HEK293T (cell line): ENCODE data around the gene ABLIM2.

Experiments
- CTCF ChIA-PET: fragments of 350-600 bp; formaldehyde crosslinking; extraction: SDS; loops from one replicate; lab custom pipeline; 2021; ENCODE audit warnings: antibody characterized with exemption, inconsistent platforms; lab: Yijun Ruan, JAX
- POLR2A ChIA-PET: fragments of 350-600 bp; formaldehyde crosslinking; extraction: SDS; loops from one replicate; lab custom pipeline; 2020; ENCODE audit warnings: antibody characterized with exemption, inconsistent platforms; lab: Yijun Ruan, JAX
- DNase-seq: peaks from one replicate; pipeline ENCODE4 v3.0.0; 2012; ENCODE audit warnings: mixed read lengths; ENCODE audit errors: extremely low spot score
- ARNT ChIP-seq: fragments of 450-650 bp; IDR thresholded peaks from 2 replicates; pipeline ENCODE4 v1.6.1; 2017; ENCODE audit warnings: mild to moderate bottlenecking
- BHLHE40 ChIP-seq: fragments of 450-650 bp; IDR thresholded peaks from 2 replicates; pipeline ENCODE4 v1.6.1; 2016; ENCODE audit warnings: mild to moderate bottlenecking, moderate library complexity, borderline replicate concordance
- CTBP1 ChIP-seq: fragments of 450-650 bp; IDR thresholded peaks from 2 replicates; pipeline ENCODE4 v1.6.1; 2016; ENCODE audit warnings: borderline replicate concordance
- ELF4 ChIP-seq: fragments of 450-650 bp; IDR thresholded peaks from 2 replicates; pipeline ENCODE4 v1.6.1; 2017; ENCODE audit warnings: antibody characterized with exemption
- FOXA1 ChIP-seq: fragments of 450-650 bp; IDR thresholded peaks from 2 replicates; pipeline ENCODE4 v1.6.1; 2016; ENCODE audit warnings: mild to moderate bottlenecking
- FOXK2 ChIP-seq: fragments of 450-650 bp; IDR thresholded peaks from 2 replicates; pipeline ENCODE4 v1.6.1; 2016; ENCODE audit warnings: mild to moderate bottlenecking
- FOXM1 ChIP-seq: fragments of 450-650 bp; IDR thresholded peaks from 2 replicates; pipeline ENCODE4 v1.6.1; 2017; ENCODE audit warnings: mild to moderate bottlenecking, borderline replicate concordance
- HDGF ChIP-seq: fragments of 450-650 bp; IDR thresholded peaks from 2 replicates; pipeline ENCODE4 v1.6.1; 2017; ENCODE audit warnings: antibody characterized with exemption, borderline replicate concordance
- L3MBTL2 ChIP-seq: fragments of 450-650 bp; conservative IDR thresholded peaks from 2 replicates; pipeline ENCODE4 v1.6.1; 2016; ENCODE audit warnings: mild to moderate bottlenecking
- LEF1 ChIP-seq: fragments of 450-650 bp; IDR thresholded peaks from 2 replicates; pipeline ENCODE4 v1.6.1; 2017; ENCODE audit warnings: mild to moderate bottlenecking, borderline replicate concordance
- NFRKB ChIP-seq: fragments of 450-650 bp; IDR thresholded peaks from 2 replicates; pipeline ENCODE4 v1.6.1; 2016; ENCODE audit warnings: mild to moderate bottlenecking, moderate library complexity
- PKNOX1 ChIP-seq: fragments of 450-650 bp; IDR thresholded peaks from 2 replicates; pipeline ENCODE4 v1.6.1; 2016
- SP1 ChIP-seq: fragments of 450-650 bp; IDR thresholded peaks from 2 replicates; pipeline ENCODE4 v1.6.1; 2017
- SUZ12 ChIP-seq: fragments of 450-650 bp; IDR thresholded peaks from 2 replicates; pipeline ENCODE4 v1.6.1; 2016; ENCODE audit warnings: mild to moderate bottlenecking
- TARDBP ChIP-seq: fragments of 450-650 bp; IDR thresholded peaks from 2 replicates; pipeline ENCODE4 v1.6.1; 2016
- ZNF384 ChIP-seq: fragments of 450-650 bp; IDR thresholded peaks from 2 replicates; pipeline ENCODE4 v1.6.1; 2016

The ABLIM2 gene

GRCh38 chr4:8071766-8072165, 86.8 kb downstream of the ABLIM2 start:
- DNase-seq: no peak
- ChIA-PET CTCF (no interaction called here), POLR2A (no interaction called here)

GRCh38 chr4:8070736-8071718, 87.6 kb downstream of the ABLIM2 start:
- TF ChIP-seq FOXM1 (no peak), ELF4 (no peak), SP1 (no peak), NFRKB (no peak), HDGF (no peak), L3MBTL2 (no peak)
- ChIA-PET CTCF (no interaction called here), POLR2A (no interaction called here)
- no peak for DNase-seq

More at GRCh38 chr4:8071766-8072165, 86.8 kb downstream of the ABLIM2 start:
- no peak for TF ChIP-seq FOXK2
- TF ChIP-seq BHLHE40: no peak
- no peak for TF ChIP-seq NFRKB
- TF ChIP-seq ARNT: no peak
- TF ChIP-seq CTBP1: no peak
- no peak for TF ChIP-seq PKNOX1
- TF ChIP-seq LEF1: no peak
- TF ChIP-seq HDGF: no peak
- TF ChIP-seq L3MBTL2: no peak
- no peak for TF ChIP-seq ELF4
- no peak for TF ChIP-seq FOXM1
- TF ChIP-seq SP1: no peak
- no peak for TF ChIP-seq ZNF384
- TF ChIP-seq TARDBP: no peak

- no peak for DNase-seq
- ChIA-PET POLR2A (no interaction called here), CTCF (no interaction called here)
- TF ChIP-seq TARDBP: no peak
- no peak for TF ChIP-seq ARNT
- TF ChIP-seq CTBP1: no peak
- no peak for TF ChIP-seq HDGF
- TF ChIP-seq LEF1: no peak
- TF ChIP-seq L3MBTL2: no peak
- no peak for TF ChIP-seq FOXA1
- TF ChIP-seq FOXK2: no peak
- no peak for TF ChIP-seq SUZ12
- TF ChIP-seq SP1: no peak
- no peak for TF ChIP-seq ELF4
- TF ChIP-seq FOXM1: no peak
- TF ChIP-seq BHLHE40: no peak
- no peak for TF ChIP-seq NFRKB
- no peak for TF ChIP-seq ZNF384
- no peak for TF ChIP-seq PKNOX1
Measured at GRCh38 chr4:8069102-8069752, 89.4 kb downstream of the ABLIM2 start.

GRCh38 chr4:8067945-8068896, 90.4 kb downstream of the ABLIM2 start:
- POLR2A ChIA-PET: no interaction called here
- DNase-seq: no peak
- TF ChIP-seq FOXM1 (no peak), SP1 (no peak), HDGF (no peak), SUZ12 (no peak), CTBP1 (no peak)
- CTCF ChIA-PET: no interaction called here

GRCh38 chr4:8067274-8067936, 91.2 kb downstream of the ABLIM2 start:
- TF ChIP-seq LEF1 (no peak), SP1 (no peak), CTBP1 (no peak), FOXA1 (no peak), PKNOX1 (no peak), TARDBP (no peak), FOXM1 (no peak), BHLHE40 (no peak), SUZ12 (no peak), ARNT (no peak), L3MBTL2 (no peak), FOXK2 (no peak), HDGF (no peak), NFRKB (no peak)
- DNase-seq: no peak
- ChIA-PET CTCF (no interaction called here), POLR2A (no interaction called here)
